B cell (primary cell): ENCODE data around the gene PVR.

Source experiments
- EZH2 ChIP-seq: IDR thresholded peaks from 2 replicates; pipeline ENCODE4 v1.6.1; 2012; ENCODE audit warnings: borderline replicate concordance, low read depth, mild to moderate bottlenecking, moderate library complexity, low read length; ENCODE audit not compliant: insufficient read depth, poor library complexity, severe bottlenecking
- TF ChIP-seq, protein P1 (sequence below): fragments of 200-600 bp; IDR thresholded peaks from one replicate; pipeline ENCODE4 v1.8.0; 2022; ENCODE audit warnings: antibody characterized with exemption, mild to moderate bottlenecking

DNA sequence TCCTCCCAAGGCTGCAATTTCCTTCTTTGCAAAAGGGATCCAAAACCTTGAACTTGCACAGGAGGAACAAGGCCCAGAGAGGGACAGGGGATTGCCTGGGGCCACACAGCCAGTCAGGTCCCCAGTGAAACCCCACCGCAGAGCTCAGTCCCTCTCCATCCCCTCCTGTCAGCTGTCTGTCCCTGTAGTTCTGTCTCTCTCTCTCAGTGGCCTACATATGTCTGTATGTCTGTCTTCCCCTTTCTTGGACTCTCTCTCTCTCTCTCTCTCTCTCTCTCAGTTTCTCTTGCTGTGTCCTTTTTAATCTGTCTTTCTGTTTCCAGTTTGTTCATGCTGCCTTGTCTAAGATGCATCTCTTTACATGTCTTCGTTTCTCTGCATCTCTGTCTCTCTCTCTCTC is 39.1 kb downstream of the PVR start:
- TF ChIP-seq, protein P1, sequence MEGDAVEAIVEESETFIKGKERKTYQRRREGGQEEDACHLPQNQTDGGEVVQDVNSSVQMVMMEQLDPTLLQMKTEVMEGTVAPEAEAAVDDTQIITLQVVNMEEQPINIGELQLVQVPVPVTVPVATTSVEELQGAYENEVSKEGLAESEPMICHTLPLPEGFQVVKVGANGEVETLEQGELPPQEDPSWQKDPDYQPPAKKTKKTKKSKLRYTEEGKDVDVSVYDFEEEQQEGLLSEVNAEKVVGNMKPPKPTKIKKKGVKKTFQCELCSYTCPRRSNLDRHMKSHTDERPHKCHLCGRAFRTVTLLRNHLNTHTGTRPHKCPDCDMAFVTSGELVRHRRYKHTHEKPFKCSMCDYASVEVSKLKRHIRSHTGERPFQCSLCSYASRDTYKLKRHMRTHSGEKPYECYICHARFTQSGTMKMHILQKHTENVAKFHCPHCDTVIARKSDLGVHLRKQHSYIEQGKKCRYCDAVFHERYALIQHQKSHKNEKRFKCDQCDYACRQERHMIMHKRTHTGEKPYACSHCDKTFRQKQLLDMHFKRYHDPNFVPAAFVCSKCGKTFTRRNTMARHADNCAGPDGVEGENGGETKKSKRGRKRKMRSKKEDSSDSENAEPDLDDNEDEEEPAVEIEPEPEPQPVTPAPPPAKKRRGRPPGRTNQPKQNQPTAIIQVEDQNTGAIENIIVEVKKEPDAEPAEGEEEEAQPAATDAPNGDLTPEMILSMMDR = no peak
- no peak for TF ChIP-seq EZH2
